A673 (cell line): Measurements from ENCODE around the gene ULK1.

Experiments used
- CTCF ChIP-seq: fragments of 300-800, 200-600 bp; sonication (generic); conservative IDR thresholded peaks from 2 replicates; pipeline ENCODE4 v1.5.1; 2017; ENCODE audit warnings: low read depth, mild to moderate bottlenecking, antibody characterized with exemption, low read length, moderate library complexity, mixed read lengths
- EZH2 ChIP-seq: fragments of 200-600 bp; sonication (generic); IDR thresholded peaks from 2 replicates; pipeline ENCODE4 v1.6.1; 2017; ENCODE audit warnings: borderline replicate concordance, low read depth, mild to moderate bottlenecking, mixed read lengths, antibody characterized with exemption, low read length; ENCODE audit not compliant: poor library complexity, severe bottlenecking

DNA sequence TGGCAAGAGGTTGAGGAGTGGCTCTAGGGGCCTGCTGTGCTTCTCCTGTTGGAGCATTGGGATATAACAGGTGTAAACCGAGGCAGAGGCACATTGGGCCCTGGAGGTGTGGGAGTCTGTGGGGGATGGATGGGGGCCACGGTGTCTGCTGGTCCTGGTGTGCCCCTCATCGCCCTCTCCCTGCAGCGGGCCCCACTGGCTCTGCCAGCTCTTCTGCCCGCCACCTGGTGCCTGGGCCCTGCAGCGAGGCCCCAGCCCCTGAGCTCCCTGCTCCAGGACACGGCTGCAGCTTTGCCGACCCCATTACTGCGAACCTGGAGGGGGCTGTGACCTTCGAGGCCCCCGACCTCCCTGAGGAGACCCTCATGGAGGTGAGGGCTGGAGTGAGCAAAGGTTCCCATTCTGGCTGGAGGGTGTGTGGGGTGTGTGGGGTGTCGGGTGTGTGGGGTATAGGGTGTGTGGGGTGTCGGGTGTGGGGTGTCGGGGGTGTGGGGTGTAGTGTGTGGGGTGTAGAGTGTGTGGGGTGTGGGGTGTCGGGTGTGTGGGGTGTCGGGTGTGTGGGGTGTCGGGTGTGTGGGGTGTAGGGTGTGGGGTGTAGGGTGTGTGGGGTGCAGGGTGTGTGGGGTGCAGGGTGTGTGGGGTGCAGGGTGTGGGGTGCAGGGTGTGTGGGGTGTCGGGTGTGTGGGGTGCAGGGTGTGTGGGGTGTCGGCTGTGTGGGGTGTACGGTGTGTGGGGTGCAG lies 24.1 kb downstream of the ULK1 start:
- TF ChIP-seq CTCF, result no peak
- no peak for TF ChIP-seq EZH2
